HG03159 (cell line): ENCODE measurements around the gene RGR.

Experiments used
- ATAC-seq: cut with Tn5 transposase; IDR thresholded peaks from one replicate; pipeline ENCODE4 v1.9.1; 2021; ENCODE audit warnings: mild to moderate bottlenecking, moderate library complexity; ENCODE audit not compliant: unreplicated experiment

The RGR gene

GRCh38 chr10:84217746-84218145 lies 27.1 kb upstream of the RGR start:
- no peak for ATAC-seq

DNA sequence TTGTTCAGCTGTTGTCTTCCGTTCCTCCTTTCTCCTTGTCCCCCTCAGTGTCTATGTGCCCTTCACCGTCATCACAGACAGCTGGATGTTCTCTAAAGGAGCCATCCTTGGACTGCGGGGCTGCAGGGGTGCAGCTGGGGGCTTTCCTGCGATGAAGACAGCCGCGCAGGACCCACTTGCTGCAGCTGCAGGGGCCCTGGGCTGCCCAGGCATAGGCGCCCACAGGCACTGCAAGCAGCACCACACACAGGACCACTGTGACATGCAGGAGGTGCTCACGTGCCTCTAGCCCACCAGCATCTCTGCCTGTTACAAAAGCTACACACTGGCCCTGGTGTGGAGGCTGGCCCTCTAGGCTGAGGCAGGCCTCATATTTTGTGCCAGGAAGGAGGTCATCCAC lies 22.9 kb upstream of the RGR start:
- no peak for ATAC-seq

DNA sequence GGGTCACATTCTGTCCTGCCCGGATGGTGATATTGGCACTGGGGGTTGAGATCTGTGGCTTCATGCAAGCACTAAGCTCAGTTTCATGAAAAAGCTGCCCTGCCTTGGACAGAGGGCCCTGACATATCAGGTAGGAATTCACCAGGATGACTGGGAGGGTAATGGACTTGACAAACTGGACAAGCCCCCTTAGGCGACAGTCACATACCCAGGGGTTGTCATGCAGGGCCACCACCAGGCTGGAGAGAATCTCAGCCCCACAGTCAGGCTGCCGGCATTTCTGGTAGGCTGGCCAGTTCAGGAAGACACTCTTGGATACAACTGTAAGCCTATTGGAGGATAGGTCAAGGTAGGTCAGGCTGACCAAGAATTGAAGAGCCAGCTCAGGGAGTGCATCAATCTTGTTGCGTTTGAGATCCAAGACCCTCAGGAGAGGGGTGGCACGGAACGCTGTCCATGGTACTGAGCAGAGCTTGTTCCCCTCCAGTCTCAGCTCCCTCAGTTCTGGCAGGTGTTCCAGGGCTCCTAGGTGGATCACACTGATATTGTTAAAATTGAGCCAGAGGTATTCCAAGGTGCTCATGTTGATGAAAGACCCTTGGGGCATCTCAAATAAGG lies 20.3 kb upstream of the RGR start:
- ATAC-seq: no peak

DNA sequence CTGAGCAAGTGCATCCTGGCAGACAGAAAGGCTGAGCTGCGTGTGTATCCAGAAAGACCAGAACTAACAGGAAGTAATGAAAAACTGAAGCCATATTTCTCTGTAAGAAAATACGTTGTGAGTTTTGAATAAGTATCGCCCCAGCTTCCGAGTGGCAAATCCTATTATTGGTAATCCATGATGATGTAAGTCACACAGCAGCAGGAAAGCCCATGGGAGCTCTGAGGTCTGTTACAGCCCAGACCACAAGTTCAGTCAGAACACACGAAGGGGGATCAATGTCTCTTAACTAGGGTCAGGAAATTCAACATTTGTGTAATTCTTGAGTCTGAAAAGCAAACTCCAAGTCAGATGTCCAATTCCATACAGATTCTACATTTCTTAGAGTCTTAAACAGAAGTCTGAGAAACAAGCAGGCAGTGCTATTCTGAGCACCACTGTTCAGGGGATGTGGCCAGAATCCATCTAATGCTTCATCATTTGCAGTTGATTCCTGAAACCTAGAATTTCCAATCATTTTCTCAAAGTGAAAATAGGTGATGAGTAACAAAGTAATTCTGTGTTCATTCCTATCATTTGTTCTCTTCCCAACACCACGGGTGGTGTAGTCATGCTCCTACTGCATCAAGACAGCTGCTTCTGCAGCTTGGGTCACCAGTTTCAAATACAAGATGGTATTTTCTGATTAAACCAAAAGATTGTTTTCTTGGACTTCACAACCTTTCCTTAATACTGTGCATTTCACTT lies 19.3 kb upstream of the RGR start, which contains the start of gene LRIT2:
Gene LRIT2, minus strand, starts transcription at position 118 of the 747 bp plus-strand sequence. Its CDS starts 24 bp downstream, at position 94.
- ATAC-seq: no peak

DNA sequence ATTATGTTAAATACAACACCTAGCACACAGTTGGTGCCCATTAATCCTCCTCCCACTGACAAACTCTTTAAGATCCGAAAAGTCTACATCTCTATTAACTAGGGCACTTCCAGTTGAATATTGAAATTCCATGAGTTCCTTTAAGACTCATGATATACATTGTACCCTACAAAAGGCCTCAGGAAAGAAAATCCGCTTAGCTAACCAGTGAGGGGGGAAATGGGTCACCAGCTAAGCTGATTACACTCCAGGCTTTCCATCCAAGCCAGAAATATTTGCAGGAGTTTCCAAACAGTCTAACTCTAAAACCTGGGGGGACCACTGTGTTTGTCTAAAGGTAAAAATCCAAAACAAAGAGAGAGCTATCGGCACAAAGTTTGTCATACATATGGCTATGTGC lies 18.2 kb upstream of the RGR start:
- ATAC-seq: no peak

GRCh38 chr10:84227810-84228209 lies 17.0 kb upstream of the RGR start:
- ATAC-seq: no peak

DNA sequence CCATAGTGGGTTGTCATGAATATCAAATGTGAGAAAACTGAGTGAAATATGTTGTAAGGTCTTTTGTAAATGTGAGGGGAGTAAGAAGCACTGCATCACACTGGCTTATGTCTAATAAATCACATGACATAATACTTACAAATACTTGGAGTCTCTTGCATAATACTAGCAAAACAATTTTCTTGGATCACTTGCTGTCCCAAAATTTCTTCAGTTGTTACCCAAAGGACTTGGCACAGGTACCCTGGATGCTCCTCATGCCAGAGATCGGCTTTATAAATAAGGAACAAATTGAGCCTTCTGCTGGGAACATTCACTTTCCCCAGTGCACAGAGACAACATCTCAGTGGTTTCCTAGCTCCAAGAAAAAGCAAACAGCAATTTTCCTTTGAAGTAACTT lies 14.5 kb upstream of the RGR start:
- no peak for ATAC-seq

- no peak for ATAC-seq
Measured at GRCh38 chr10:84232376-84232775, 12.5 kb upstream of the RGR start.

- ATAC-seq: no peak
Measured at GRCh38 chr10:84233940-84234339, 10.9 kb upstream of the RGR start.

DNA sequence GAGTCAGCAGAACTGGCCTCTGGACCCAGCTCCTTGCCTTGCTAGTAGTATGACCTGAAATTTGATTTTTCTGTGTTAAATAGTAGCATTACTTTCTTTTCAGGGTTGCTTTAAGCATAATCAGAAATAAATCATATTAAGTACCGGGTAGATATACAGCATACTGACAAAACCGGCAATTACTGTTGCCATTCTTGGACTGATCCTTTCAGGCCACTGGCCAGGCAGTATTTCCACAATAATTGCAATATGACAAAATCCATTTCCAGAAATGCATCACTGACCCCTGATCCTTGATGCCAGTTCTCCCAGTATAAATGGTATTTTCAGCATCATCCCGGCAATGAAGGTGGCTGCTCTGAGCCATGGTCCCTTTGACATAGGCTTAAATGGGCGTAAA lies 10.4 kb upstream of the RGR start:
- no peak for ATAC-seq

DNA sequence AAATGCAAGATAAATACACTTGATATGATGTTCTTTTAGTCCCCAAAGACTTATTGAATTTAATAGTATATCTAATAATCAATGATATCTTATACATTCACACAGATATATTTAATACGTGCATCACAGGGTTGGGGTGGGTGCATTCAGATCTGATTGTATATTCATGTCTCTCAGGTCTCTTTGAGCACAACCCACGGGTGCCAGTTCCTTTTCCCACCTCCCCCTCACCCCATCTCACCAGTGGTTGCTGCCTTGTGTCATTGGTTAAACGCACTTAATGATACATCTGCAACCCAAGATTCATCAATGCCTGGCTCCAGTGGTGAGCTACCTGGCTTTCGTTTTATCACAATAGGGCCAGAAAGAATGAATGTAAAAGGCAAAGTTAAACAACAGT lies 9.8 kb upstream of the RGR start:
- no peak for ATAC-seq

DNA sequence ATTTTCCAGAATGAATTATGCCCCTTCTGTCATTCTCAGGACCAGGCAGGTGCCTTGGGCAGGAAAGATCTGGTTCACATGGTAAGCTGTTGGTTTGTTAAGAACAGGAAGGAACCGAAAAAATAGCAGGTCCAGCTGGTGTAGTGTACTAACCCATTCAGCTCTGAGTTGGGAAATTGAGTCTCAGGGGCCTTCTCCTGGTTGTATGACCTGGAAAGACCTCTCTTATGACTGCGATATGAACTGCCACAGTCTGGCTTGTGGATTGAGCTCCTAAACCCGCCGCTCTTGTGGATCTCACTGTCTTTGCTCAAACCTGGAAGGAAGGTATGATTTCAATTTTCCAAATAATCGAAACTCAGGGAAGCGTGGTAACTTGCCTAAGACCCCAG lies 8.1 kb upstream of the RGR start:
- no peak for ATAC-seq

GRCh38 chr10:84237199-84238051 lies 7.4 kb upstream of the RGR start:
- no peak for ATAC-seq

DNA sequence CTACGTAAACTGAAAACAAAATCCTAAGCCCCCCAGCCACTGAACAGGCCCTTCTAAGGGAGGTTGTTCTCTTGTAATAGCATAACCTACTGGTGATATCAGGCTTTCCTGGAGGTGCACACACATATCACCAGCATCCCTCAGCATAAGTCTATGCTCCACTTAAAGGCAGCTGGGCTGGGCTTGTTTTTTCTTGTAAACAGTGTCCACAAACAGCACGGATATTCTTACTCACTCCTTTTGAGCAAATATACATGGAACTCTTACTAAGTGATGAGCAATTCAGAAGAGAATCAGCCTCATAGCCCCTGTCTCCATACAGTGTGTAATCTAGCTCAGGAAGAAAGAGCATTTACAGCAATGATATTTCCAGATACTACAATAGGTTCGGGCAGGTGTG lies 5.9 kb upstream of the RGR start:
- no peak for ATAC-seq

DNA sequence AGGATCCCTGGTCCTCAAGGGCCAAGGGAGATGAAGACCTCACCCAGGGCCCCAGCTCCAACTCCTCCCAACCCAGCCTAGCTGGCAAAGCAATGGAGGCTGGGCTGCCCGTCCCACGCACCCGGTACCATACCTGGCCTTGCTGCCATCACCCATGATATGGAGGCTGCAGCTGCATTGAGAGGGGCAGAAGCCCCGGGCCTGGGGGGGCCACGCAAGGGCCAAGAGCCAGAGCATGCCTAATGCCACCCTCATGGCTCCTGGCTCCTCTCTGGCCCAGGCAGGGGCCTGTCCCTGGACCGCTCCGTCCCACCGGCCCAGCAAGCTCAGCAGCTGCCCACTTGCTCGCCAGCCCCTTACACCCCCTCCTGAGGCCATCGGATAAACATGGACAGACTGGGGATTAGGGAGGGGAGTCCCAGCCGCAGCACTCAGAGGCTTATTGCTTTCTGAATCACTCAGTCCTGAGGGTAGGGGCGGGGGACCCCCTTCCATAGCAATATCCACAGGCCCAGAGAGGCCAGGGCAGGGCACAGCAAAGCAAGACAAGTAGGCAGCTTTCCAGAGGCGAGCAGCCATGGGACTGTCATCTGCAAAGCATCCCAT lies 3.6 kb upstream of the RGR start, which contains the start of gene LRIT1:
Gene LRIT1, minus strand, starts transcription at position 362 of the 606 bp plus-strand sequence. Its CDS starts 107 bp downstream, at position 255.
- ATAC-seq: no peak

- ATAC-seq: no peak
Measured at GRCh38 chr10:84243759-84244158, 1.1 kb upstream of the RGR start.

DNA sequence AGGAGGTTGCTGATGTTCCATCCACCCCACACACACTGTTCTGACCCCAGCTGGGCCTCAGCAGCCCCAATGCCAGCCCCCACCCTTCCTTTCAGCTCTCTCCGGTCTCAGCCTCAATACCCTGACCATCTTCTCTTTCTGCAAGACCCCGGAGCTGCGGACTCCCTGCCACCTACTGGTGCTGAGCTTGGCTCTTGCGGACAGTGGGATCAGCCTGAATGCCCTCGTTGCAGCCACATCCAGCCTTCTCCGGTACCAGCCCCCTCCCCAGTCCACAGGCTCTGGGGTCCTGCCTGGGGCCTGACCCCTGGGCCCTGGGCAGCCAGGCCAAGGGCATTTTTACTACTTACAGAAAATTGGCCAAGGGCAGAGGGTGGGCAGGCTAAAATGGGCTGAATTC lies 2.6 kb downstream of the RGR start:
- ATAC-seq: no peak

GRCh38 chr10:84248794-84249193 lies 3.9 kb downstream of the RGR start:
- ATAC-seq: no peak

DNA sequence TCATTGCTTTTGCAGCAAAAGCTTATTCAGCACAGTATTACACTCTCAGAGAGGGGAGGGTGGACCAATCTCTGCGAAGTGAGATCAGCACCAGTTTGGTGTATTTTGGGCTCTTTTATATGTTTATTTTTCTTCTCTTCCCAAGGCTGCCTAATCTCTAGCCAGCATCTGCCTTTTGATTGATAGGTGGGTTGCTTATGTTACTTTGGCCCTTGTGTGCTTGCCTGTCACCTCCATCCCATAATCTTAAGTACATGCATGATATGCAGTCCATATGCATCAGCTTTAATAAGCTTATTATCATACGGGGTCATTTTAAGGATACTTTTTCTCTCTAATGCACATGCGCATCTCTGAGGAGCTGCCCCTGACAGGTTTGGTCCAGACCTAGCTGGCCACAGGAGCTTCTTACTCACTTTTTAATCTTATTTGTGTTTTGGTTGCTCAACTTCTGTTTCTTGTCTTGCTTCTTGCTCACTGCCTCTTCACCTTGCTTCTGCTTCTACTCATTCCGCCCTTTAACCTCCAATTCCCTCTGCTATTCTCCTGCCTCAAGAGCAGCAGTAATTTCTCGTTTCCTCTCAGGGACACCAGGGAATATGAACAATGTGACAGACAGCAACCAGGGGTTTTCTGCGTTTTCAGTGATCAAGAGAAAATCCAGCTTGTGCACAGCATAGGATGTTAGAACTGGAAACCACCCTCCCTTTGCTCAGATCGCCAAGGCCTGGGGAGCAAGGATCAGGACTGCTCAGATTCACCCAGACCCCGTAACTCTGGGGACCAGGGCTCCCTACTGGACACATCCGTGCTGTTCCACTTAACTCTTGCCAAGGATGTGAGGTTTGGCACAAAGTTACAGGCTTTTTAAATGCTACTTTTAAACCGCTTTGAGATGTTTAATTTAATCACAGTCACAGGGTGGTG lies 10.0 kb downstream of the RGR start:
- no peak for ATAC-seq
